ENCODE measurements around the gene METTL24. TPM values are rescaled to one million over a fixed set of nuclear protein-coding genes. Genes with fewer than 3 reads are reported as not detected.

METTL24 gene
- total and polyA plus RNA-seq, 4 donors = 0.14 to 2.0 (median 0.91) TPM

- Histone ChIP-seq H3K9ac (ENCODE audit: low read depth in 1 of 2, low read length in 2 of 2) (no peak overlapping the region), H3K36me3 (ENCODE audit: control insufficient read depth in 4 of 4, insufficient read depth in 3 of 4, low read depth in 1 of 4, low read length in 3 of 4) (no peaks in the 10 kb centered on the region), H3K4me3 (ENCODE audit: low read depth in 1 of 3, low read length in 3 of 3) (peak overlapping the region in 2 of 3 donors; percentile 47 to 71), H3K27me3 (ENCODE audit: control insufficient read depth in 4 of 4, insufficient read depth in 4 of 4, low read length in 3 of 4) (no peaks in the 10 kb centered on the region), H3K27ac (ENCODE audit: low read depth in 1 of 2, low read length in 2 of 2) (no peak overlapping the region), H3K9me3 (ENCODE audit: control insufficient read depth in 4 of 4, low read length in 3 of 4) (no peaks in the 10 kb centered on the region), H3K4me1 (ENCODE audit: control insufficient read depth in 4 of 4, insufficient read depth in 4 of 4, low read length in 3 of 4) (peaks cover 0 to 19% (median 8%) of the 10 kb centered on the region in 4 donors)
- DNase-seq (ENCODE audit: low spot score) = no peak
- 60% methylated on average over 13 of the region's 13 CpGs for WGBS
- no peak for TF ChIP-seq GABPA (IDR thresholded peaks at IDR 0.05 in 1 of 2, conservative IDR thresholded peaks at IDR 0.05 in 1 of 2)
Observed at GRCh38 chr6:110358553-110359160, 508 bp upstream of the METTL24 start.

- Histone ChIP-seq H3K27ac (ENCODE audit: low read depth in 1 of 2, low read length in 2 of 2) (peak overlapping the region in 1 of 2 donors; percentile 34), H3K9ac (ENCODE audit: low read depth in 1 of 2, low read length in 2 of 2) (no peak overlapping the region), H3K9me3 (ENCODE audit: control insufficient read depth in 4 of 4, low read length in 3 of 4) (no peaks in the 10 kb centered on the region)
Observed at GRCh38 chr6:110357298-110357663, 868 bp downstream of the METTL24 start.

GRCh38 chr6:110356778-110357177, 1.4 kb downstream of the METTL24 start:
- no peak for TF ChIP-seq FOXA1 (IDR thresholded peaks at IDR 0.05)
- no peak for TF ChIP-seq RXRA (IDR thresholded peaks at IDR 0.05)
- TF ChIP-seq HNF4G (IDR thresholded peaks at IDR 0.05) = no peak
- no peak for DNase-seq (ENCODE audit: low spot score)
- Histone ChIP-seq H3K9me3 (ENCODE audit: control insufficient read depth in 4 of 4, low read length in 3 of 4) (no peaks in the 10 kb centered on the region), H3K4me3 (ENCODE audit: low read depth in 1 of 3, low read length in 3 of 3) (no peak overlapping the region), H3K27ac (ENCODE audit: low read depth in 1 of 2, low read length in 2 of 2) (no peak overlapping the region), H3K4me1 (ENCODE audit: control insufficient read depth in 4 of 4, insufficient read depth in 4 of 4, low read length in 3 of 4) (peaks cover 0 to 19% (median 8%) of the 10 kb centered on the region in 4 donors), H3K27me3 (ENCODE audit: control insufficient read depth in 4 of 4, insufficient read depth in 4 of 4, low read length in 3 of 4) (no peaks in the 10 kb centered on the region), H3K9ac (ENCODE audit: low read depth in 1 of 2, low read length in 2 of 2) (no peak overlapping the region), H3K36me3 (ENCODE audit: control insufficient read depth in 4 of 4, insufficient read depth in 3 of 4, low read depth in 1 of 4, low read length in 3 of 4) (no peaks in the 10 kb centered on the region)
- WGBS = 90% methylated on average over 15 of the region's 15 CpGs

More at GRCh38 chr6:110357298-110357663, 868 bp downstream of the METTL24 start:
- no peak for TF ChIP-seq FOXA2 (IDR thresholded peaks at IDR 0.05)
- TF ChIP-seq GABPA (IDR thresholded peaks at IDR 0.05 in 1 of 2, conservative IDR thresholded peaks at IDR 0.05 in 1 of 2) = no peak
- no peak for TF ChIP-seq REST (IDR thresholded peaks at IDR 0.05)
- no peak for TF ChIP-seq MAX (IDR thresholded peaks at IDR 0.05)
- TF ChIP-seq HNF4A (conservative IDR thresholded peaks at IDR 0.05) = no peak
- no peak for TF ChIP-seq RAD21 (IDR thresholded peaks at IDR 0.05)
- TF ChIP-seq JUND (IDR thresholded peaks at IDR 0.05) = no peak
- no peaks in the 10 kb centered on the region for H3K27me3 ChIP-seq (ENCODE audit: control insufficient read depth in 4 of 4, insufficient read depth in 4 of 4, low read length in 3 of 4)
- no peak for DNase-seq (ENCODE audit: low spot score)
- H3K4me1 ChIP-seq (ENCODE audit: control insufficient read depth in 4 of 4, insufficient read depth in 4 of 4, low read length in 3 of 4) = peaks cover 0 to 19% (median 8%) of the 10 kb centered on the region in 4 donors
- no peaks in the 10 kb centered on the region for H3K36me3 ChIP-seq (ENCODE audit: control insufficient read depth in 4 of 4, insufficient read depth in 3 of 4, low read depth in 1 of 4, low read length in 3 of 4)
- peak overlapping the region in 2 of 3 donors; percentile 42 to 71 for H3K4me3 ChIP-seq (ENCODE audit: low read depth in 1 of 3, low read length in 3 of 3)
- WGBS = 55% methylated on average over 14 of the region's 14 CpGs
